ENCODE measurements around the gene ADH7. TPM values are rescaled to one million over a fixed set of nuclear protein-coding genes. Genes with fewer than 3 reads are reported as not detected.

ADH7 gene
- not detected in 2 replicates for total RNA-seq (2022)
- not detected for Bru-seq, nascent RNA
- not detected for BruChase-seq, experiment 1, labeled RNA remaining after a 2-hour chase
- BruChase-seq, experiment 2, labeled RNA remaining after a 6-hour chase: not detected
- long read RNA-seq: 0 reads

DNA sequence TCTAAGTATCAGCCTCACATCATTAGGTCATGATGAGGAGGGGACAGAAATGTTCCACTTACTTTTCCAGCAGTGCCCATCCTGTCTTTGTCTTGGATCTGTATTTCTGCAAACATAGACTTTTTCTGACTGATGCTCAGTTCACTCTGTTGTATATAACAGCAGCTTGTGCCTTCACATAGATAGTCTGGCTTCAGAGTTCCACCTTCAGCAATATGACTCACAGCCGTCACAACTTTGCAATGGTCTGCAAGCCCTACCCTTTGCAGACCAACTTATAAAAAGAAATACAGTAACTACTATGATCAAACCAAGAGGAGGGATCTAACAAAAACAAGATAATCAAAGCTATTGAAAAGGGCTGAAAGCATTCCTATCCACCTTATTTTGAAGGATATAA, at the start of gene ADH7:
TSS of gene ADH7 (minus strand) at position 189 of the 400 bp plus-strand sequence. CDS start at position 80, 109 bp downstream.
- BruUV-seq (replicated peaks): no TSS peak
- peaks cover 2% of the 10 kb centered on the region for H3K27me3 Mint-ChIP-seq (ENCODE audit: insufficient read depth, unreplicated experiment)
- no peak within 1 kb of the TSS for H3K4me3 Mint-ChIP-seq (ENCODE audit: unreplicated experiment)
- H3K9me3 ChIP-seq: no peaks in the 10 kb centered on the region
- no peaks in the 10 kb centered on the region for H3K36me3 ChIP-seq (ENCODE audit: control insufficient read depth, insufficient read depth, low read length)
- no peak within 1 kb of the TSS for H3K27ac Mint-ChIP-seq (ENCODE audit: unreplicated experiment)
- ChIA-PET POLR2A (no interaction called here), CTCF (no interaction called here)
- no peaks in the 10 kb centered on the region for H3K4me1 ChIP-seq
- no peak within 1 kb of the TSS for H3K4me3 ChIP-seq (ENCODE audit: low read depth, low read length)
- no peaks in the 10 kb centered on the region for H3K4me1 Mint-ChIP-seq (ENCODE audit: low read depth, unreplicated experiment)
- intact Hi-C loops (cut with micrococcal nuclease; ENCODE audit: unreplicated experiment): no loop called here
- TF ChIP-seq, protein P1, sequence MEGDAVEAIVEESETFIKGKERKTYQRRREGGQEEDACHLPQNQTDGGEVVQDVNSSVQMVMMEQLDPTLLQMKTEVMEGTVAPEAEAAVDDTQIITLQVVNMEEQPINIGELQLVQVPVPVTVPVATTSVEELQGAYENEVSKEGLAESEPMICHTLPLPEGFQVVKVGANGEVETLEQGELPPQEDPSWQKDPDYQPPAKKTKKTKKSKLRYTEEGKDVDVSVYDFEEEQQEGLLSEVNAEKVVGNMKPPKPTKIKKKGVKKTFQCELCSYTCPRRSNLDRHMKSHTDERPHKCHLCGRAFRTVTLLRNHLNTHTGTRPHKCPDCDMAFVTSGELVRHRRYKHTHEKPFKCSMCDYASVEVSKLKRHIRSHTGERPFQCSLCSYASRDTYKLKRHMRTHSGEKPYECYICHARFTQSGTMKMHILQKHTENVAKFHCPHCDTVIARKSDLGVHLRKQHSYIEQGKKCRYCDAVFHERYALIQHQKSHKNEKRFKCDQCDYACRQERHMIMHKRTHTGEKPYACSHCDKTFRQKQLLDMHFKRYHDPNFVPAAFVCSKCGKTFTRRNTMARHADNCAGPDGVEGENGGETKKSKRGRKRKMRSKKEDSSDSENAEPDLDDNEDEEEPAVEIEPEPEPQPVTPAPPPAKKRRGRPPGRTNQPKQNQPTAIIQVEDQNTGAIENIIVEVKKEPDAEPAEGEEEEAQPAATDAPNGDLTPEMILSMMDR (IDR thresholded peaks at IDR 0.05; ENCODE audit: insufficient read depth in 1 of 2, low read depth in 1 of 2, low read length in 1 of 2, severe bottlenecking in 1 of 2, unreplicated experiment in 1 of 2): no peak
- DNase-seq: no peak
- no peaks in the 10 kb centered on the region for H3K36me3 Mint-ChIP-seq (ENCODE audit: insufficient read depth, unreplicated experiment)
- no peaks in the 10 kb centered on the region for H3K27me3 ChIP-seq (replicated peaks; ENCODE audit: control insufficient read depth, insufficient read depth, low read length)
- H3K9me3 Mint-ChIP-seq (ENCODE audit: unreplicated experiment): no peaks in the 10 kb centered on the region

GRCh38 chr4:99483636-99484035, 48.5 kb upstream of the ADH7 start:
- intact Hi-C loops (cut with micrococcal nuclease; ENCODE audit: unreplicated experiment): no loop called here
- H3K9me3 ChIP-seq: no peaks in the 10 kb centered on the region; the same call in 1 of the 2 replicates
- Mint-ChIP-seq H3K36me3 (ENCODE audit: insufficient read depth, unreplicated experiment) (no peaks in the 10 kb centered on the region), H3K27me3 (ENCODE audit: insufficient read depth, unreplicated experiment) (peaks cover 4% of the 10 kb centered on the region), H3K27ac (ENCODE audit: unreplicated experiment) (no peak overlapping the region), H3K4me3 (ENCODE audit: unreplicated experiment) (no peak overlapping the region), H3K4me1 (ENCODE audit: low read depth, unreplicated experiment) (no peaks in the 10 kb centered on the region), H3K9me3 (ENCODE audit: unreplicated experiment) (peaks cover 10% of the 10 kb centered on the region)
- no peaks in the 10 kb centered on the region for H3K36me3 ChIP-seq (ENCODE audit: control insufficient read depth, insufficient read depth, low read length)
- no peaks in the 10 kb centered on the region for H3K4me1 ChIP-seq
- no TSS peak for BruUV-seq (replicated peaks)
- ChIA-PET POLR2A (no interaction called here), CTCF (no interaction called here)
- no peaks in the 10 kb centered on the region for H3K27me3 ChIP-seq (replicated peaks; ENCODE audit: control insufficient read depth, insufficient read depth, low read length)
- DNase-seq: no peak
- TF ChIP-seq, protein P1 (IDR thresholded peaks at IDR 0.05; ENCODE audit: insufficient read depth in 1 of 2, low read depth in 1 of 2, low read length in 1 of 2, severe bottlenecking in 1 of 2, unreplicated experiment in 1 of 2): no peak
- no peak overlapping the region for H3K4me3 ChIP-seq (ENCODE audit: low read depth, low read length)

DNA sequence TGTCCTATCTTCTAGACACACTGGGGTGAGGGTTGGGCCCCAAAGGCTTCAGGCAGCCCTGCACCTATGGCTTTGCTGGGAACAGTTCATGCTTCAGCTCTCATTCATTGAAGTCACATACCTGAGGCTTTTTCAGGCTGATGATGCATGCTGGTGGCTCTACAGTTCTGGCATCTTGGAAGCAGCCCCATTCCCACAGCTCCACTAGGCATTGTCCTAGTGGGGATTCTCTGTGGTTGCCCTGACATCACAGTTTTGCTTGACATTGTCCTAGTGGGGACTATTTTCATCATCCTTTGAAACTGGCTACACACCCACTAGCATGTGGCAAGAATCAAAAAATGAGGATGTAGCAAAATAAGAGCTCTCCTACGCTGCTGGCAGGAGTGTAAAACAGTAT, 38.0 kb upstream of the ADH7 start:
- H3K36me3 Mint-ChIP-seq (ENCODE audit: insufficient read depth, unreplicated experiment): no peaks in the 10 kb centered on the region
- no peak overlapping the region for H3K4me3 Mint-ChIP-seq (ENCODE audit: unreplicated experiment)
- ChIA-PET CTCF (no interaction called here), POLR2A (no interaction called here)
- no peaks in the 10 kb centered on the region for H3K27me3 ChIP-seq (replicated peaks; ENCODE audit: control insufficient read depth, insufficient read depth, low read length)
- DNase-seq: no peak
- H3K36me3 ChIP-seq (ENCODE audit: control insufficient read depth, insufficient read depth, low read length): no peaks in the 10 kb centered on the region
- BruUV-seq (replicated peaks): no TSS peak
- no peak overlapping the region for H3K27ac Mint-ChIP-seq (ENCODE audit: unreplicated experiment)
- H3K4me1 ChIP-seq: no peaks in the 10 kb centered on the region
- intact Hi-C loops (cut with micrococcal nuclease; ENCODE audit: unreplicated experiment): no loop called here
- H3K4me1 Mint-ChIP-seq (ENCODE audit: low read depth, unreplicated experiment): no peaks in the 10 kb centered on the region
- no peaks in the 10 kb centered on the region for H3K9me3 Mint-ChIP-seq (ENCODE audit: unreplicated experiment)
- no peak overlapping the region for H3K4me3 ChIP-seq (ENCODE audit: low read depth, low read length)
- peaks cover 4% of the 10 kb centered on the region for H3K27me3 Mint-ChIP-seq (ENCODE audit: insufficient read depth, unreplicated experiment)
- H3K9me3 ChIP-seq: no peaks in the 10 kb centered on the region
- TF ChIP-seq, protein P1 (IDR thresholded peaks at IDR 0.05; ENCODE audit: insufficient read depth in 1 of 2, low read depth in 1 of 2, low read length in 1 of 2, severe bottlenecking in 1 of 2, unreplicated experiment in 1 of 2): no peak

Data from Caco-2 (cell line).